Psoas muscle (tissue), 8 donors: ENCODE data around the gene BCL2A1. TPM values are rescaled to one million over a fixed set of nuclear protein-coding genes. Genes with fewer than 3 reads are reported as not detected.
"Not testable (repeated sequence)": the region's sequence is repeated elsewhere in the genome, so short reads cannot be mapped to it uniquely, and the experiment has no call there.

Experiments
- ATAC-seq, 4 donors: fragments of 200-7000 bp; cut with Tn5 transposase; one replicate each; pipeline ENCODE4 v1.9.1; 2020; ENCODE audit warnings: moderate library complexity in 3 of 4, mild to moderate bottlenecking in 2 of 4
- DNase-seq, 2 donors: peaks; one replicate each; pipeline ENCODE4 v3.0.0-alpha.2; 2020
- H3K27ac ChIP-seq: fragments of 200-600 bp; one replicate; pipeline ENCODE4 v1.8.0; 2022
- H3K27me3 ChIP-seq, 3 donors: fragments of 200-600 bp in 1 of 3; one replicate each; pipeline versions ENCODE4 v1.6.1 to v1.8.0; 2013 to 2022; ENCODE audit warnings: low read length in 2 of 3, mild to moderate bottlenecking in 2 of 3, moderate library complexity in 1 of 3; ENCODE audit not compliant: insufficient read depth in 3 of 3
- H3K36me3 ChIP-seq, 2 donors: fragments of 200-600 bp in 1 of 2; one replicate each; pipeline versions ENCODE4 v1.6.1 to v1.8.0; 2013 to 2022; ENCODE audit warnings: low read depth in 1 of 2, mild to moderate bottlenecking in 1 of 2, moderate library complexity in 1 of 2; ENCODE audit not compliant: insufficient read depth in 1 of 2
- H3K4me1 ChIP-seq: fragments of 200-600 bp; one replicate; pipeline ENCODE4 v1.8.0; 2022
- H3K4me3 ChIP-seq: fragments of 200-600 bp; one replicate; pipeline ENCODE4 v1.8.0; 2022; ENCODE audit warnings: mild to moderate bottlenecking
- H3K9me3 ChIP-seq: fragments of 200-600 bp; one replicate; pipeline ENCODE4 v1.8.0; 2022
- WGBS, 3 donors: extraction: QIAGEN DNeasy Blood & Tissue Kit; methylation state at CpG; one replicate each; pipeline versions ENCODE4 v1.1.6 to v1.1.7; 2013; 5-methylcytosine and 5-hydroxymethylcytosine counted together
- intact Hi-C, 2 donors: fragments of 100-400 bp; cut with DNase I; formaldehyde crosslinking; loops; one replicate each; pipeline versions ENCODE4 v1.11.0 to v1.14.2; 2022
- polyA plus RNA-seq, 3 donors: library from polyadenylated mRNA; stranded (reverse); fragments of 200-250 nt; gene quantifications; one replicate each; pipeline ENCODE4 v1.2.3, GENCODE V29; 2013
- total RNA-seq, 4 donors: library from RNA; stranded (reverse); fragmentation: NEBNext Ultra II Directional in 2 of 4; extraction: Animal tissue kit (Norgen Biotek cat#: 25700) in 2 of 4; gene quantifications; one replicate each; pipeline versions ENCODE4 v1.2.1 to v1.2.4, GENCODE V29; 2021 to 2023
- TF ChIP-seq, protein P1 (sequence below): fragments of 200-600 bp; IDR thresholded peaks from one replicate; pipeline ENCODE4 v1.8.0; 2022; ENCODE audit warnings: antibody characterized with exemption
- donor health status: healthy with polysubstance abuse.
- donor health status: DM: no; HTN: no; CAD: no; lungs with moderate emphysema.
- donor health status: Bipolar disorder and iron deficiency.
- donor health status: healthy.
- donor health status: DM: yes; HTN: yes; CAD: no.
- donor health status: DM: no; HTN: no; CAD: no.
- donor health status: DM: no; HTN: no; CAD: no.
- donor health status: DM: yes; HTN: yes; CAD: no.

The BCL2A1 gene
- total and polyA plus RNA-seq, 7 donors = 0.18 to 1.2 (median 1.0) TPM; not detected in 1

DNA sequence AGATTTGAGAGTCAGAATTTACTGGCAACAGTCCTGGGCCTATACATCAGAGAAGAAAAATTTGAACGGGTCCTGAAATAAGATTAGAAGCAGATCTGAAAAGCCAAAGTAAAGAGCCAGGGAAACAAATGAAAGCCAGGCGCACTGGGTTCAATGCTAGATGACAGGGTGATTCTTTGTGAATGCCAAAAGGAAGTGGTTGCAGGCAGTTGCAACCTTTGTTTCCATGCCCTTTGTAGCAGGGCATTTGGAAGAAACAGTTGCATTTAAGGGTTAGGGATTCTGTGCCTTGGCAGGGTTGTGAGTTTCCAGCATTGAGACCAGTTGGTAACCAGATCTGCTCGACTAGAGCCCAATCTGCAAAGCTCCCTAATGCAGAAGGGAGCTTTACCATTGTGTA lies 37.8 kb downstream of the BCL2A1 start:
- H3K4me3 ChIP-seq = no peak overlapping the region
- DNase-seq = no peak
- 50 to 67% (median 55%) methylated on average over 3 of the region's 3 CpGs for WGBS, 3 donors
- H3K27ac ChIP-seq = no peak overlapping the region
- H3K27me3 ChIP-seq = peaks cover 0 to 18% (median 0%) of the 10 kb centered on the region in 3 donors
- H3K36me3 ChIP-seq = no peaks in the 10 kb centered on the region
- intact Hi-C loops = no loop called here
- no peaks in the 10 kb centered on the region for H3K4me1 ChIP-seq
- H3K9me3 ChIP-seq = no peaks in the 10 kb centered on the region
- no peak for ATAC-seq
- TF ChIP-seq, protein P1, sequence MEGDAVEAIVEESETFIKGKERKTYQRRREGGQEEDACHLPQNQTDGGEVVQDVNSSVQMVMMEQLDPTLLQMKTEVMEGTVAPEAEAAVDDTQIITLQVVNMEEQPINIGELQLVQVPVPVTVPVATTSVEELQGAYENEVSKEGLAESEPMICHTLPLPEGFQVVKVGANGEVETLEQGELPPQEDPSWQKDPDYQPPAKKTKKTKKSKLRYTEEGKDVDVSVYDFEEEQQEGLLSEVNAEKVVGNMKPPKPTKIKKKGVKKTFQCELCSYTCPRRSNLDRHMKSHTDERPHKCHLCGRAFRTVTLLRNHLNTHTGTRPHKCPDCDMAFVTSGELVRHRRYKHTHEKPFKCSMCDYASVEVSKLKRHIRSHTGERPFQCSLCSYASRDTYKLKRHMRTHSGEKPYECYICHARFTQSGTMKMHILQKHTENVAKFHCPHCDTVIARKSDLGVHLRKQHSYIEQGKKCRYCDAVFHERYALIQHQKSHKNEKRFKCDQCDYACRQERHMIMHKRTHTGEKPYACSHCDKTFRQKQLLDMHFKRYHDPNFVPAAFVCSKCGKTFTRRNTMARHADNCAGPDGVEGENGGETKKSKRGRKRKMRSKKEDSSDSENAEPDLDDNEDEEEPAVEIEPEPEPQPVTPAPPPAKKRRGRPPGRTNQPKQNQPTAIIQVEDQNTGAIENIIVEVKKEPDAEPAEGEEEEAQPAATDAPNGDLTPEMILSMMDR = no peak

DNA sequence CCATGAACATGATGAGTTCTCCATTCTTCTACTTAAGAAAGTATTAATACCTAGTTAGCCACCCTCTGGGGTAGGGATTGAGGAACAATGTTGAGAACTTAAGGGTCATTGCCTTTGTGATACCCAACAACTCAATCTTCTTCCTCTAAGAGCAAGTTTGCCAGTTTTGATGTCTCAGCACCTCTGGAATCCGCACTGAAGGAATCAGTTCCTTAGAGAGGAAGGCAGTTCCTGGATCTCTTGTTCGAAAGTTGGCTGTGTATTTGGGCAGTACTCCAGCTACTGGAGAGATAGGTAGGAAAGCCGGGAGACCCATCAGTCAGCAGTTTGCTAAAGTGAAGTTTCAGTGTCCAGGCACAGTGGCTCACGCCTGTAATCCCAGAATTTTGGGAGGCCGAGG lies 38.5 kb downstream of the BCL2A1 start:
- H3K27ac ChIP-seq = no peak overlapping the region
- H3K36me3 ChIP-seq = no peaks in the 10 kb centered on the region
- H3K4me1 ChIP-seq = no peaks in the 10 kb centered on the region
- TF ChIP-seq, protein P1 = no peak
- ATAC-seq (no peak), DNase-seq (no peak)
- intact Hi-C loops = no loop called here
- peaks cover 0 to 18% (median 0%) of the 10 kb centered on the region in 3 donors for H3K27me3 ChIP-seq
- no peak overlapping the region for H3K4me3 ChIP-seq
- H3K9me3 ChIP-seq = no peaks in the 10 kb centered on the region
- WGBS, 3 donors = 57 to 84% (median 60%) methylated on average over 5 of the region's 5 CpGs

DNA sequence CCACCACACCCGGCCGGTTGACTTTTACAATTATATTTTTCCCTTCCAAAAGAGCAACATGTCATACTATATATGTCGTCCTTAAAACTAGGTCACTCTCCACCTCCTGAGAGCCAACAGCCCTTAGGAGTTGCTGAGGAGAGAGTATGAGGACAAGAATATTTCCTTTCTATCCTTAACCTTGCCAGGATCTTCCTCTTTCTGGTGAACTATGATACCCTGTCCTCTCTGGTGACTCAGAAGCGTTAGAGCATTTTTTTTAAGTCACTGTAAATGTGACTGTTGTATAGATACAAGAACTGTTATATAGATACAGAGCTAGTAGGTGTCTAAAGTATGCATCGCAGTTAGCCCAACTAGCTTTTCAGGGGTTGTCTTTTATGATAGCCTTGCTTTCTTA lies 40.5 kb downstream of the BCL2A1 start:
- Histone ChIP-seq H3K9me3 (no peaks in the 10 kb centered on the region), H3K4me3 (no peak overlapping the region), H3K36me3 (no peaks in the 10 kb centered on the region), H3K27ac (no peak overlapping the region), H3K27me3 (peaks cover 0 to 18% (median 0%) of the 10 kb centered on the region in 3 donors), H3K4me1 (no peaks in the 10 kb centered on the region)
- 69 to 77% (median 76%) methylated on average over 5 of the region's 5 CpGs for WGBS, 3 donors
- ATAC-seq (no peak), DNase-seq (no peak)
- TF ChIP-seq, protein P1 = no peak
- intact Hi-C loops = no loop called here

DNA sequence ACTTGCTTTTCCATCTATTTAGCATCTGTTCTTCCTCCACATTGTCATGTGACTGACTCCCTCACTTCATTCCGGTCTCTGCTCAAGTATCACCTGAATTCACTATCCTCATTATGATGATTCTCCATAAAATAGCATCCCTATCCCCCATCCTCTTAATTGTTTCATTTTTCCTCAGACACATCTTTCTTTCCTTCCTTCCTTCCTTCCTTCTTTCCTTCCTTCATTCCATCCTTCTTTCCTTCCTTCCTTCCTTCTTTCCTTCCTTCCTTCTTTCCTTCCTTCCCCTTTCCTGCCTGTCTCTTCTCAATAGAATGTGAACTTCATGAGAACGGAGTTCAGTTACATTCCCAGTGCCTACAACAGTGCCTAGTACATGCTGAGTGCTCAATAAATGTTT lies 41.6 kb downstream of the BCL2A1 start:
- ATAC-seq (no peak), DNase-seq (no peak)
- 78 to 82% (median 80%) methylated on average over 2 of the region's 2 CpGs for WGBS, 3 donors
- Histone ChIP-seq H3K4me3 (no peak overlapping the region), H3K27ac (no peak overlapping the region), H3K27me3 (peaks cover 0 to 15% (median 0%) of the 10 kb centered on the region in 3 donors), H3K9me3 (no peaks in the 10 kb centered on the region), H3K4me1 (no peaks in the 10 kb centered on the region), H3K36me3 (no peaks in the 10 kb centered on the region)
- TF ChIP-seq, protein P1 = no peak
- intact Hi-C loops = no loop called here

DNA sequence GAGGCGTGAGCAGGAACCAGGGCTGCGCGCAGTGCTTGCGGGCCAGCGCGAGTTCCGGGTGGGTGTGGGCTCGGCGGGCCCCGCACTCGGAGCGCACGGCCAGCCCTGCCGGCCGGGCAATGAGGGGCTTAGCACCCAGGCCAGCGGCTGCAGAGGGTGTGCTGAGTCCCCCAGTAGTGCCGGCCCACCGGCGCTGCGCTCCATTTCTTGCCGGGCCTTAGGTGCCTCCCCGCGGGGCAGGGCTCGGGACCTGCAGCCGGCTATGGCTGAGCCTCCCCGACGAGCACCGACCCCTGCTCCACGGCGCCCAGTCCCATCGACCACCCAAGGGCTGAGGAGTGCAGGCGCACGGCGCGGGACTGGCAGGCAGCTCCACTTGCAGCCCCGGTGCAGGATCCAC lies 44.9 kb downstream of the BCL2A1 start:
- H3K27me3 ChIP-seq, H3K27ac ChIP-seq, DNase-seq, H3K4me1 ChIP-seq, H3K36me3 ChIP-seq, intact Hi-C loops, H3K9me3 ChIP-seq, H3K4me3 ChIP-seq, ATAC-seq: not testable (repeated sequence)
- 94 to 98% (median 97%) methylated on average over 27 to 36 of the region's 36 CpGs for WGBS, 3 donors
